Liver (tissue), 9 donors: ENCODE results near the gene SLC17A2. TPM values are rescaled to one million over a fixed set of nuclear protein-coding genes. Genes with fewer than 3 reads are reported as not detected.

ENCODE experiments used
- DNase-seq: peaks from one replicate; pipeline ENCODE4 v3.0.0-alpha.2; 2017; ENCODE audit warnings: low spot score
- H3K27ac ChIP-seq, 2 donors: one replicate each; pipeline ENCODE4 v1.7.0; 2013; ENCODE audit warnings: inconsistent platforms in 2 of 2, low read length in 2 of 2, control low read depth in 1 of 2, low read depth in 1 of 2, mild to moderate bottlenecking in 1 of 2
- H3K27me3 ChIP-seq, 4 donors: one replicate each; pipeline versions ENCODE4 v1.6.1 to v1.7.0; 2013; ENCODE audit warnings: low read length in 3 of 4, inconsistent platforms in 1 of 4, mild to moderate bottlenecking in 1 of 4, moderate library complexity in 1 of 4; ENCODE audit not compliant: control insufficient read depth in 4 of 4, insufficient read depth in 4 of 4
- H3K36me3 ChIP-seq, 4 donors: one replicate each; pipeline versions ENCODE4 v1.6.1 to v1.7.0; 2013; ENCODE audit warnings: low read length in 3 of 4, mild to moderate bottlenecking in 3 of 4, low read depth in 1 of 4, moderate library complexity in 1 of 4; ENCODE audit not compliant: control insufficient read depth in 4 of 4, insufficient read depth in 3 of 4
- H3K4me1 ChIP-seq, 4 donors: one replicate each; pipeline versions ENCODE4 v1.6.1 to v1.7.0; 2013; ENCODE audit warnings: low read length in 3 of 4, mild to moderate bottlenecking in 3 of 4, moderate library complexity in 1 of 4; ENCODE audit not compliant: control insufficient read depth in 4 of 4, insufficient read depth in 4 of 4
- H3K4me3 ChIP-seq, 3 donors: one replicate each; pipeline versions ENCODE4 v1.6.1 to v1.7.0; 2013; ENCODE audit warnings: low read length in 3 of 3, control low read depth in 1 of 3, low read depth in 1 of 3, mild to moderate bottlenecking in 1 of 3
- H3K9ac ChIP-seq, 2 donors: one replicate each; pipeline ENCODE4 v1.7.0; 2013; ENCODE audit warnings: low read length in 2 of 2, mild to moderate bottlenecking in 2 of 2, moderate library complexity in 2 of 2, control low read depth in 1 of 2, low read depth in 1 of 2
- H3K9me3 ChIP-seq, 4 donors: one replicate each; pipeline versions ENCODE4 v1.6.1 to v1.7.0; 2013; ENCODE audit warnings: low read length in 3 of 4; ENCODE audit not compliant: control insufficient read depth in 4 of 4
- ATF3 ChIP-seq: IDR thresholded peaks from 2 replicates; pipeline ENCODE4 v1.6.1; 2016; ENCODE audit warnings: antibody characterized with exemption
- CTCF ChIP-seq: fragments of 150-350 bp; IDR thresholded peaks from 2 replicates; pipeline ENCODE4 v1.5.1; 2017; ENCODE audit warnings: improper control_type of control experiment, low read depth, low read length; ENCODE audit not compliant: missing input control
- EGR1 ChIP-seq, 2 donors: IDR thresholded peaks; 2 replicates each; pipeline ENCODE4 v1.6.1; 2016 to 2018; ENCODE audit warnings: antibody characterized with exemption in 2 of 2, low read depth in 2 of 2
- FOXA1 ChIP-seq: IDR thresholded peaks from 2 replicates; pipeline ENCODE4 v1.6.1; 2016; ENCODE audit warnings: antibody characterized with exemption
- FOXA2 ChIP-seq: IDR thresholded peaks from 2 replicates; pipeline ENCODE4 v1.6.1; 2016; ENCODE audit warnings: antibody characterized with exemption
- GABPA ChIP-seq, 2 donors: IDR thresholded peaks in 1 of 2; conservative IDR thresholded peaks in 1 of 2; 2 replicates each; pipeline ENCODE4 v1.6.1; 2016; ENCODE audit warnings: antibody characterized with exemption in 2 of 2, mild to moderate bottlenecking in 1 of 2, moderate library complexity in 1 of 2
- HNF4A ChIP-seq, 2 donors: conservative IDR thresholded peaks; 2 replicates each; pipeline ENCODE4 v1.6.1; 2016; ENCODE audit warnings: antibody characterized with exemption in 2 of 2, mild to moderate bottlenecking in 2 of 2
- HNF4G ChIP-seq: IDR thresholded peaks from 2 replicates; pipeline ENCODE4 v1.6.1; 2016; ENCODE audit warnings: antibody characterized with exemption
- JUND ChIP-seq, 2 donors: IDR thresholded peaks; 2 replicates each; pipeline ENCODE4 v1.6.1; 2016; ENCODE audit warnings: antibody characterized with exemption in 2 of 2
- MAX ChIP-seq: IDR thresholded peaks from 2 replicates; pipeline ENCODE4 v1.6.1; 2016; ENCODE audit warnings: antibody characterized with exemption
- NR2F2 ChIP-seq: IDR thresholded peaks from 2 replicates; pipeline ENCODE4 v1.6.1; 2016; ENCODE audit warnings: antibody characterized with exemption
- RAD21 ChIP-seq, 2 donors: IDR thresholded peaks; 2 replicates each; pipeline ENCODE4 v1.6.1; 2016; ENCODE audit warnings: antibody characterized with exemption in 2 of 2, mild to moderate bottlenecking in 2 of 2
- REST ChIP-seq: IDR thresholded peaks from 2 replicates; pipeline ENCODE4 v1.6.1; 2016; ENCODE audit warnings: antibody characterized with exemption, mild to moderate bottlenecking
- SP1 ChIP-seq: IDR thresholded peaks from 2 replicates; pipeline ENCODE4 v1.6.1; 2018; ENCODE audit warnings: antibody characterized with exemption, mild to moderate bottlenecking
- TAF1 ChIP-seq: conservative IDR thresholded peaks from 2 replicates; pipeline ENCODE4 v1.6.1; 2016; ENCODE audit warnings: antibody characterized with exemption, mild to moderate bottlenecking
- YY1 ChIP-seq: IDR thresholded peaks from 2 replicates; pipeline ENCODE4 v1.6.1; 2016; ENCODE audit warnings: antibody characterized with exemption, mild to moderate bottlenecking
- ZBTB33 ChIP-seq: IDR thresholded peaks from 2 replicates; pipeline ENCODE4 v1.6.1; 2016; ENCODE audit warnings: antibody characterized with exemption
- WGBS: extraction: QIAGEN DNeasy Blood & Tissue Kit; methylation state at CpG from one replicate; pipeline ENCODE4 v1.1.7; 2013; 5-methylcytosine and 5-hydroxymethylcytosine counted together
- polyA plus RNA-seq, 2 donors: library from polyadenylated mRNA; stranded (reverse) in 1 of 2; unstranded in 1 of 2; fragments of 200-250 nt in 1 of 2; fragments of >200 nt in 1 of 2; fragmentation: Nextera tagmentation in 1 of 2; extraction: Ambion mirVana in 1 of 2; gene quantifications; one replicate each; pipeline versions ENCODE4 v1.2.1 to v1.2.3, GENCODE V29; 2013 to 2015
- total RNA-seq, 2 donors: library from RNA; depleted of rRNA; stranded (reverse); fragments of >200 nt; gene quantifications; one replicate each; pipeline ENCODE4 v1.2.3, GENCODE V29; 2014
- donor health status: healthy.
- donor health status: healthy.
- donor health status: healthy.
- donor health status: healthy.
- donor health status: healthy.

SLC17A2 gene
- total and polyA plus RNA-seq, 4 donors: 26.2 to 88.1 (median 37.8) TPM

- H3K27me3 ChIP-seq: no peaks in the 10 kb centered on the region
- TF ChIP-seq CTCF (no peak), GABPA (IDR thresholded peaks at IDR 0.05 in 1 of 2, conservative IDR thresholded peaks at IDR 0.05 in 1 of 2) (no peak), HNF4G (no peak), RAD21 (IDR thresholded peaks at IDR 0.05) (no peak), REST (no peak), NR2F2 (no peak)
- H3K4me1 ChIP-seq: no peaks in the 10 kb centered on the region
- no peak overlapping the region for H3K9ac ChIP-seq
- 93% methylated on average over 7 of the region's 7 CpGs for WGBS
- DNase-seq: no peak
- no peaks in the 10 kb centered on the region for H3K36me3 ChIP-seq
- no peak overlapping the region for H3K27ac ChIP-seq
- no peaks in the 10 kb centered on the region for H3K9me3 ChIP-seq
- H3K4me3 ChIP-seq: no peak overlapping the region
Observed at GRCh38 chr6:25951296-25952032, 21.0 kb upstream of the SLC17A2 start.

GRCh38 chr6:25950297-25950696 is 19.8 kb upstream of the SLC17A2 start:
- 90% methylated on average over 4 of the region's 4 CpGs for WGBS
- H3K4me1 ChIP-seq: no peaks in the 10 kb centered on the region
- H3K36me3 ChIP-seq: no peaks in the 10 kb centered on the region
- DNase-seq: no peak
- H3K27ac ChIP-seq: no peak overlapping the region
- TF ChIP-seq SP1: no peak
- TF ChIP-seq YY1: no peak
- no peak for TF ChIP-seq FOXA1
- TF ChIP-seq NR2F2: no peak
- TF ChIP-seq ATF3: no peak
- TF ChIP-seq EGR1 (IDR thresholded peaks at IDR 0.05; ENCODE audit: low read depth in 2 of 2): no peak
- no peak for TF ChIP-seq HNF4A (conservative IDR thresholded peaks at IDR 0.05)
- no peak for TF ChIP-seq FOXA2
- no peak for TF ChIP-seq MAX
- no peak for TF ChIP-seq JUND (IDR thresholded peaks at IDR 0.05)
- TF ChIP-seq ZBTB33: no peak
- TF ChIP-seq TAF1: no peak
- no peak for TF ChIP-seq REST
- no peak for TF ChIP-seq HNF4G
- H3K27me3 ChIP-seq: no peaks in the 10 kb centered on the region
- H3K9ac ChIP-seq: no peak overlapping the region
- H3K4me3 ChIP-seq: no peak overlapping the region
- H3K9me3 ChIP-seq: no peaks in the 10 kb centered on the region
